B cell (primary cell): ENCODE measurements around the gene PPIL1. TPM values are rescaled to one million over a fixed set of nuclear protein-coding genes. Genes with fewer than 3 reads are reported as not detected.

Experiments used
- ATAC-seq: fragments of 200-7000 bp; cut with Tn5 transposase; one replicate; pipeline ENCODE4 v1.10.0; 2021; ENCODE audit warnings: low read depth, mild to moderate bottlenecking, moderate number of reproducible peaks, moderate library complexity
- CTCF ChIA-PET: fragments of 350-600 bp; sonication (Branson Sonifier 250); formaldehyde crosslinking; loops from one replicate; lab custom pipeline; 2021; ENCODE audit warnings: antibody characterized with exemption, inconsistent platforms; lab: Charles Lee
- POLR2A ChIA-PET: fragments of 350-600 bp; sonication (Branson Sonifier 250); formaldehyde crosslinking; loops from one replicate; lab custom pipeline; 2021; ENCODE audit warnings: antibody characterized with exemption; lab: Charles Lee
- DNase-seq: peaks from one replicate; pipeline ENCODE4 v3.0.0; 2013
- H2AFZ ChIP-seq: 2 replicates; pipeline ENCODE4 v1.6.1; 2012; ENCODE audit warnings: mild to moderate bottlenecking, low read depth, low read length; ENCODE audit not compliant: insufficient read depth, poor library complexity, severe bottlenecking
- H3K27ac ChIP-seq, 2 donors: 1 replicate in 1 of 2; 2 replicates in 1 of 2; pipeline ENCODE4 v1.5.1; 2012 to 2013; ENCODE audit warnings: low read length in 2 of 2, mild to moderate bottlenecking in 2 of 2, moderate library complexity in 1 of 2
- H3K27me3 ChIP-seq, 4 experiments: fragments of 200-600 bp in 1 of 4; sonication (generic) in 1 of 4; replicated peaks in 1 of 4; 1 replicate in 2 of 4; 2 replicates in 2 of 4; pipeline versions ENCODE4 v1.6.1 to v1.7.0; 2013 to 2016; ENCODE audit warnings: low read length in 3 of 4, mild to moderate bottlenecking in 2 of 4, mixed read lengths in 1 of 4, moderate library complexity in 1 of 4; ENCODE audit not compliant: insufficient read depth in 4 of 4, control insufficient read depth in 3 of 4; ENCODE audit errors: control extremely low read depth in 1 of 4
- H3K36me3 ChIP-seq, 2 experiments: replicated peaks in 1 of 2; 1 replicate in 1 of 2; 2 replicates in 1 of 2; pipeline versions ENCODE4 v1.6.1 to v1.7.1; 2013; ENCODE audit warnings: low read length in 1 of 2; ENCODE audit not compliant: insufficient read depth in 2 of 2, control insufficient read depth in 1 of 2; ENCODE audit errors: control extremely low read depth in 1 of 2, extremely low read depth in 1 of 2
- H3K4me1 ChIP-seq, 2 donors: fragments of 200-600 bp in 1 of 2; sonication (generic) in 1 of 2; 1 replicate in 1 of 2; 2 replicates in 1 of 2; pipeline versions ENCODE4 v1.5.1 to v1.6.1; 2013 to 2017; ENCODE audit warnings: low read length in 2 of 2; ENCODE audit not compliant: control insufficient read depth in 2 of 2, insufficient read depth in 2 of 2
- H3K4me2 ChIP-seq: replicated peaks from 2 replicates; pipeline ENCODE3; 2012; ENCODE audit warnings: mild to moderate bottlenecking, low read depth, low read length; ENCODE audit not compliant: poor library complexity, severe bottlenecking
- H3K4me3 ChIP-seq, 5 experiments: fragments of 200-600 bp in 1 of 5; sonication (generic) in 1 of 5; 1 replicate in 3 of 5; 2 replicates in 2 of 5; pipeline versions ENCODE4 v1.5.1 to v1.7.0; 2011 to 2016; ENCODE audit warnings: low read length in 4 of 5, mild to moderate bottlenecking in 4 of 5, low read depth in 2 of 5, control low read depth in 1 of 5, moderate library complexity in 1 of 5; ENCODE audit not compliant: insufficient read depth in 1 of 5; ENCODE audit errors: control extremely low read depth in 1 of 5, extremely low read depth in 1 of 5
- H3K79me2 ChIP-seq: fragments of 200-600 bp; sonication (generic); one replicate; pipeline ENCODE4 v1.6.0; 2016; ENCODE audit warnings: low read length; ENCODE audit not compliant: control insufficient read depth, insufficient read depth
- H3K9ac ChIP-seq: fragments of 200-600 bp; sonication (generic); 2 replicates; pipeline ENCODE4 v1.6.1; 2017; ENCODE audit warnings: mild to moderate bottlenecking, low read length, moderate library complexity
- H3K9me3 ChIP-seq, 3 donors: one replicate each; pipeline versions ENCODE4 v1.6.1 to v1.7.1; 2013; ENCODE audit warnings: low read length in 2 of 3; ENCODE audit not compliant: control insufficient read depth in 2 of 3, insufficient read depth in 1 of 3; ENCODE audit errors: control extremely low read depth in 1 of 3
- H4K20me1 ChIP-seq: 2 replicates; pipeline ENCODE4 v1.6.0; 2012; ENCODE audit warnings: mild to moderate bottlenecking, low read length; ENCODE audit not compliant: insufficient read depth, control insufficient read depth, poor library complexity, severe bottlenecking
- H3K27ac Mint-ChIP-seq: one replicate; pipeline ENCODE4 v1.8.0; 2021; ENCODE audit warnings: mixed read lengths
- H3K27me3 Mint-ChIP-seq: one replicate; pipeline ENCODE4 v1.8.0; 2021; ENCODE audit warnings: mixed read lengths
- H3K4me1 Mint-ChIP-seq: one replicate; pipeline ENCODE4 v1.8.0; 2021; ENCODE audit warnings: mixed read lengths
- H3K4me3 Mint-ChIP-seq: one replicate; pipeline ENCODE4 v1.8.0; 2021; ENCODE audit warnings: mixed read lengths
- H3K9me3 Mint-ChIP-seq: one replicate; pipeline ENCODE4 v1.8.0; 2022; ENCODE audit warnings: mixed read lengths; ENCODE audit not compliant: insufficient read depth
- CTCF ChIP-seq: fragments of 200-600 bp; IDR thresholded peaks from one replicate; pipeline ENCODE4 v1.8.0; 2022; ENCODE audit warnings: antibody characterized with exemption, mild to moderate bottlenecking
- EZH2 ChIP-seq: IDR thresholded peaks from 2 replicates; pipeline ENCODE4 v1.6.1; 2012; ENCODE audit warnings: borderline replicate concordance, low read depth, mild to moderate bottlenecking, moderate library complexity, low read length; ENCODE audit not compliant: insufficient read depth, poor library complexity, severe bottlenecking
- WGBS: methylation state at CpG from one replicate; pipeline ENCODE4 v1.1.5; 2013; ENCODE audit warnings: missing lambda C conversion rate; ENCODE audit not compliant: insufficient coverage; 5-methylcytosine and 5-hydroxymethylcytosine counted together
- intact Hi-C: fragments of 100-400 bp; cut with micrococcal nuclease; formaldehyde crosslinking; loops from one replicate; pipeline ENCODE4 v1.10.0; 2022
- polyA plus RNA-seq: library from polyadenylated mRNA; depleted of rRNA; stranded (reverse); fragments of >200 nt; gene quantifications from 2 replicates; pipeline ENCODE4 v1.2.3, GENCODE V29; 2012
- total RNA-seq, 2 donors: library from RNA; stranded (reverse); fragments of 120-200 nt in 1 of 2; gene quantifications; 1 replicate in 1 of 2; 2 replicates in 1 of 2; pipeline versions ENCODE4 v1.2.3 to v1.2.4, GENCODE V29; 2013 to 2022

PPIL1 gene
- total and polyA plus RNA-seq, 2 donors (not counting 1 experiment from before 2014, with no cell fraction given) = 2.9 to 7.0 TPM

DNA sequence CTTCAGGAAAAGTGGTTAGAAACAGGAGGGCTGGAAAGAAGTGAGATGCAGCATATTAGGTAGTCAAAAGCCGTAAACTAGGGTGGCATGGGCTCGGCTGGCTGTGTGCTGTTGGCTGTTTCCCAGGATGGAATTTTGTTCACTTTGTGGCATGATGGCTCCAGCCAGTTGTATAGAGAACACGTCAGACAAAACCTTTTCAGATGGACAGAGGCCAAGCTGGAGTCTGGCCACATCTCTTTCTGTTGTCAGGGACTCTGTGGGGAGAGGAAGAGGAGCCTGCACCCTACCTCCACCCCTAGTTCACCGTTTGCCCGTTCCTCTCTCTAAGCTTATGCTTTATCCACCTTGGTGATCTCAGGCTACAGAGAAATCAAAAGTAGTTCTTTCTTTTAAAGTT lies 33.2 kb upstream of the PPIL1 start:
- H3K9ac ChIP-seq = no peak overlapping the region
- intact Hi-C loops = no loop called here

More for the DNA sequence above, 33.2 kb upstream of the PPIL1 start:
- no peak overlapping the region for H3K4me3 Mint-ChIP-seq
- 83% methylated on average over 2 of the region's 5 CpGs for WGBS
- no peak for DNase-seq
- Histone ChIP-seq H2AFZ (no peak overlapping the region), H3K4me3 (no peak overlapping the region), H3K27ac (no peak overlapping the region), H3K4me1 (peaks cover 13% of the 10 kb centered on the region in 2 donors), H3K27me3 (no peaks in the 10 kb centered on the region), H3K4me2 (no peak overlapping the region), H3K79me2 (peaks cover 17% of the 10 kb centered on the region), H4K20me1 (no peaks in the 10 kb centered on the region), H3K9me3 (no peaks in the 10 kb centered on the region), H3K36me3 (peaks cover 2 to 65% of the 10 kb centered on the region in 2 experiments)
- ChIA-PET CTCF (interaction anchor here (0.6 to 1.5 kb wide), 2 partner anchors 28 to 110 kb away, joined by 3 read pairs; no protein-coding TSS in a partner anchor), POLR2A (no interaction called here)
- no peak for ATAC-seq
- H3K9me3 Mint-ChIP-seq = no peaks in the 10 kb centered on the region
- H3K4me1 Mint-ChIP-seq = peaks cover 14% of the 10 kb centered on the region
- H3K27ac Mint-ChIP-seq = no peak overlapping the region
- H3K27me3 Mint-ChIP-seq = no peaks in the 10 kb centered on the region
- TF ChIP-seq CTCF (no peak), EZH2 (no peak)
